CD4-positive, alpha-beta T cell treated with Interleukin-6 at 100 ng/mL for 8 hours (primary cell): ENCODE data around the gene SELL.
"Not testable (repeated sequence)": the region's sequence is repeated elsewhere in the genome, so short reads cannot be mapped to it uniquely, and the experiment has no call there.

Experiments used
- DNase-seq: peaks from one replicate; pipeline ENCODE4 v3.0.0-alpha.2; 2020; ENCODE audit warnings: mixed read lengths, low spot score

The SELL gene

DNA sequence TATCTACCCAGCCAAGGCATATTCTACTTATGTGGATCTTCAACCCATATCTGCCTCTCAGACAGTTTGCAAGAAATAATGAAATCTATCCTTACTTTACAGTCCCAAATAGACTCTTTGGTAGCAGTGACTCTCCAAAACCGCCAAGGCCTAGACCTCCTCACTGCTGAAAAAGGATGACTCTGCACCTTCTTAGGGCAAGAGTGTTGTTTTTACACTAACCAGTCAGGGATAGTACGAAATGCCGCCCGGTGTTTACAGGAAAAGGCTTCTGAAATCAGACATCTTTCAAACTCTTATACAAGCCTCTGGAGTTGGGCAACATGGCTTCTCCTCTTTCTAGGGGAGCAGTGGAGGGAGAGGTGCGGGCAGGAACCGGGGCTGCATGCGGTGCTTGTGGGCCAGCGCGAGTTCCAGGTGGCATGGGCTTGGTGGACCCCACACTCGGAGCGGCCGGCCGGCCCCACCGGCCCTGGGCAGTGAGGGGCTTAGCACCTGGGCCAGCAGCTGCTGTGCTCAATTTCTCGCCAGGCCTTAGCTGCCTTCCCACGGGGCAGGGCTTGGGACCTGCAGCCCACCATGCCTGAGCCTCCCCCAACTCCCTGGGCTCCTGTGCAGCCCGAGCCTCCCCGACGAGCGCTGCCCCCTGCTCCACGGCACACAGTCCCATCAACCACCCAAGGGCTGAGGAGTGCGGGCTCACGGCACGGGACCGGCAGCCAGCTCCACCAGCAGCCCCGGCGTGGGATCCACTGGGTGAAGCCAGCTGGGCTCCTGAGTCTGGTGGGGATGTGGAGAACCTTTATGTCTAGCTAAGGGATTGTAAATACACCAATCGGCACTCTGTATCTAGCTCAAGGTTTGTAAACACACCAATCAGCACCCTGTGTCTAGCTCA, 43.5 kb downstream of the SELL start:
- DNase-seq: peak; percentile 23

DNA sequence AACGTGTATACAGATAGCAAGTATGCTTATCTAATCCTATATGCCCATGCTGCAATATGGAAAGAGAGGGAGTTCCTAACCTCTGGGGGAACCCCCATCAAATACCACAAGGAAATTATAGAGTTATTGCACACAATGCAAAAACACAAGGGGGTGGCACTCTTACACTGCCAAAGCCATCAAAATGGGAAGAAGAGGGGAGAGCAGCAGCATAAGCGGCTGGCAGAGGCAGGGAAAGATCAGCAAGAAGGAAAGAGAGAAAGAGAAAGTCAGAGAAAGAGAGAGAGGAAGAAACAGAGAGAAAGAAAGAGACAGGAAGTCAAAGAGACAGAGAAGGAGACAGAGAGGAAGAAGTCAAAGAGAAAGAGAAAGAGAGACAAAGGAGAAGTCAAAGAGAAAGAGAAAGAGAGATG, 44.2 kb downstream of the SELL start:
- DNase-seq: not testable (repeated sequence)

DNA sequence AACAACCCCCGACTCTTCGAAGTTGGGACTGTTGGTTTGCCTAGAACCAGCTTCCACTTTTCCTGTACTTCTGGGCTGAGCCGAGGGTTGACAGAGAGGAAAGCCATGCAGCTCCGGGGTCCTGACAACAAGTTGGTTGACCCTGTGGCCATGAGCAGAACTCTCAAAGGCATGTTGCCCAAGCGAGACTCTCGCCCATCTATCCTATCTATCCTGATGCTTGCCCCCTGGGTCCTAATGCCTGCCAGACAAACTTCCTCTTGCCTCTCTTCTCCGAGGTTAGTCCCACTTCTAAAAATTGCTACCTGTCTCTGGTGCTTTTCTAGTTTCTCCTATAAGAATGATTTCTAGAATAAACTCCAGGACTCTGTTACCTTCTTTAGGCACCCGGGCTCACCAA, 48.7 kb downstream of the SELL start:
- DNase-seq: not testable (repeated sequence)

DNA sequence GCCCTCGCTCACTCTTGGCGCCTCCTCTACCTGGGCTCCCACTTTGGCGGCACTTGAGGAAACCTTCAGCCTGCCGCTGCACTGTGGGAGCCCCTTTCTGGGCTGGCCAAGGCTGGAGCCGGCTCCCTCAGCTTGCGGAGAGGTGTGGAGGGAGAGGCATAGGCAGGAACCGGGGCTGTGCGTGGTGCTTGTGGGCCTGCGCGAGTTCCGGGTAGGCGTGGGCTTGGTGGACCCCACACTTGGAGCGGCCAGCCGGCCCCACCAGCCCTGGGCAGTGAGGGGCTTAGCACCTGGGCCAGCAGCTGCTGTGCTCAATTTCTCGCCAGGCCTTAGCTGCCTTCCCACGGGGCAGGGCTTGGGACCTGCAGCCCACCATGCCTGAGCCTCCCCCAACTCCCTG, 50.4 kb downstream of the SELL start:
- DNase-seq: not testable (repeated sequence)

DNA sequence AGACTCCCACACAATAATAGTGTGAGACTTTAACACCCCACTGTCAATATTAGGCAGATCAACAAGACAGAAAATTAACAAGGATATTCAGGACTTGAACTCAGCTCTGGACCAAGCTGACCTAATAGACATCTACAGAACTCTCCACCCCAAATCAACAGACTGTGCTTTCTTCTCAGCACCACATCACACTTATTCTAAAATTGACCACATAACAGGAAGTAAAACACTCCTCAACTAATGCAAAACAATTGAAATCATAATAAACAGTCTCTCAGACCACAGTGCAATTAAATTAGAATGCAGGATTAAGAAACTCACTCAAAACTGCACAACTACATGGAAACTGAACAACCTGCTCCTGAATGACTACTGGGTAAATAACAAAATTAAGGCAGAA, 52.6 kb downstream of the SELL start:
- DNase-seq: not testable (repeated sequence)

DNA sequence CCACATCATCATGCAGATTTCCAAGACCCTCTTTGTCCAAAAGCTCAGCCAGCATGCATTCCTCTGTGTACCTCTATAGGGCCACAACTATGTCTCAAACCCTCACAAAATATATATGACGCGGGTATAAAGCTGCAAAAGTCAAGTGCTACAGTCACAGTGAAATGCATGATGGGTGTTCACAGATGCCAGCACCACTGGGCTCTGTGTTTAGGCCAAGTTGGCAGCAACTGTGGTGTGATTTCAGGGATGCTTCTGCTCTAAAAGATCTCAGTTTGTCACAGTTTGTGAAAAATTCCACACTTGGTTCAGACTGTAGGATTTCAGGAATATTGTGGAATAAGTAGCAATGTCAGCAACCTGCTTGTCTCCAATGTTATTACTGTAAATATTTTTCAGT, 57.5 kb downstream of the SELL start:
- DNase-seq: no peak

DNA sequence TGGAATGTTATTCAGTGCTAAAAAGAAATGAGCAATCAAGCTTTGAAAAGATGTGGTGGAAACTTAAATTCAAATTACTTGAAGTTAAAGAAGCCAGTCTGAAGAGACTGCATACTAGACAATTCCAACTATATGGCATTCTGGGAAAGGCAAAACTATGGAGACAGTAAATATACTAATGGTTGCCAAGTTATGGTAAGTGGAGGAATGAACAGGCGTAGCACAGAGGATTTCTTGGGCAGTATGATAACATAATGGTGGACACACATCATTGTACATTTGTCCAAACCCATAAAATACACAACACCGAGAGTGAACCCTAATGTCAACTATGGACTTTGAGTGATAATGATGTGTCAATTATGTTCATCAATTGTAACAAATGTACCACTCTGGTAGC, 60.4 kb downstream of the SELL start:
- DNase-seq: no peak

DNA sequence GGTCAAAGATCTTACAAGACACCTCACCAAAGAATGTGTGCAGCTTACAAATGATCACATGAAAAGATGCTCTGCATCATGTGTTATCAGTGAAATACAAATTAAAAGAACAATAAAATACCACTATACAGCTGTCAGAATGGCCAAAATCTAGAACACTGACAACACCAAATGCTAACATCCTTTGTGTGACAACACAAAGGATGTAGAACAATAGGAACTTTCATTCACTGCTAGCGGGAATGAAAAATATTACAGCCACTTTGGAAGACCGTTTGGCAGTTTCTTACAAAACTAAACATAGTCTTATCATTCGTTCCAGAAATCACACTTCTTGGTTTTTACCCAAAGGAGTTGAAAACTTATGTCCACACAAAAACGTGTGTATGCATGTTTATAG, 60.9 kb downstream of the SELL start:
- no peak for DNase-seq

DNA sequence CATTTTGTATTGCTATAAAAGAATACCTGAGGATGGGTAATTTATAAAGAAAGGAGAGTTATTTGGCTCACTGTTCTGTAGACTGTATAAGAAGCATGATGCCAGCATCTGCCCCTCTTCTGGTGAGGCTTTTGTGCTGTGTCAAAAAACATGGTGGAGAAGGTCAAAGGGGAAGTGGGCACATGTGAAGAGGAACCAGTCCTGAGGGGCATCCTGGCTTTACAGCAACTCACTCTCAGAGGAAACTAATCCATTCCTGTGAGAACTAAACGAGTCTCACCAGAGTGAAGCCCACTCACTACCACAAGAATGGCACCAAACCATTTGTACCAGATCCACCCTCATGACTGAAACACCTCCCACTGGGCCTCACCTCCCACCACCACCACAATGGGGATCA, 62.7 kb downstream of the SELL start:
- no peak for DNase-seq

DNA sequence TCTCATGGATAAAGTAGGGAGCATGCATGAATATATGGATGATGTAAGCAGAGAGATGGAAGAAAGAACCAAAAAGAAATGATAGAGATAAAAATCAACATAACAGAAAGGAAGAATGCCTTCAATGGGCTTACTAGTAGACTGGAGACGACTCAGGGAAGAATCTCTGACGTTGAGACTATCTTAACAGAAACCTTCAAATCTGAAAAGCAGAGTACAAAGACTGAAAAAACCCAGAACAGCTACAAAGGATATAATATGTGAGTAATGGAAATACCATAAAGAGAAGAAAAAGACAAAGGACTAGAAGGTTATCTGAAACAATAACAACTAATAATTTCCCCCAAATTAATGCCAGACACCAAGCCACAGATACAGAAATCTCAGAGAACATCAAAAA, 63.2 kb downstream of the SELL start:
- no peak for DNase-seq

DNA sequence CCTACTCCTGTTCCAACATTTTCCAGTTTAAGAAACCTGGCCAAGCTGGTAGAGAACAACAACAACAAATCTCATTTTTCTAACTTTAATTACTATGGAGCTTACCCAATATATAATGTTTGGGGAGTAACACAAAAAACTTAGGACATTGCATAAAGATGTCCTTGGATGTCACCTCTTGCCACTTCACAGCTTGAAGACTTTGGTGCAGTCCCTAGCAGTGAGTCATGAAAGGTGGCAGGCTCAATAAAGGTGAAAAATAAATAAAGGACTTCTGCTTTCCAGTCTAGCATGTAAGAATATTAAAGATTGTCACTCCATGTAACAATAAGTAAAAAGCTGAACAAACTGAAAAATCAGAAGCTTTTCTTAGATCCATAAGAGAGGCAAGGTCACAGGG, 63.9 kb downstream of the SELL start:
- DNase-seq: no peak

DNA sequence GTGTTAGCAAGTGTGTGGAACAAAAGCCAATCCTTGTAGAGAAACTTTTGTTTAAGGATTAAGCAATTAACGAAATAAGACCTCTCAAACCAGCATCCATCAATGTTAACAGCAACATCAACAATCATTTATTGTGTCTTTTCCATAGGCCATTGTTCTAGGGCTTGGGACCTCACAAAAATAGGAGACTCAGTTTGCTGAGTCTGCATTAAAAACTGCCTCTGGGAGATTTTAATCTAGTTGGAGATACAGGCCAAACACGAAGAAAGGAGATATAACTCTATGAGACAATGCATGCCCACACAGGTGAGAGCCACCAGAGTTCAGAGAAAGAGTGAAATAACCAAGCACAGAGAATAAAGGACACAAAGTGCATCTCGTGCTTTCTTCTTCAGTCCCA, 67.1 kb downstream of the SELL start:
- DNase-seq: no peak
